Fibroblast of lung (primary cell): ENCODE results near the gene CNST. TPM values are rescaled to one million over a fixed set of nuclear protein-coding genes. Genes with fewer than 3 reads are reported as not detected.
"Not testable (repeated sequence)": the region's sequence is repeated elsewhere in the genome, so short reads cannot be mapped to it uniquely, and the experiment has no call there.

Source experiments
- DNase-seq, 2 donors: peaks; one replicate each; pipeline versions ENCODE4 v3.0.0 to v3.0.0-alpha.2; 2010; ENCODE audit warnings: low read depth in 2 of 2
- H2AFZ ChIP-seq: 2 replicates; pipeline ENCODE4 v1.5.1; 2012; ENCODE audit warnings: low read length, control low read depth, inconsistent platforms
- H3K27ac ChIP-seq: 2 replicates; pipeline ENCODE4 v1.5.1; 2011; ENCODE audit warnings: low read length, control low read depth; ENCODE audit not compliant: insufficient read depth
- H3K27me3 ChIP-seq: 2 replicates; pipeline ENCODE4 v1.5.1; 2011; ENCODE audit warnings: mild to moderate bottlenecking, low read length; ENCODE audit not compliant: control insufficient read depth, insufficient read depth
- H3K36me3 ChIP-seq: 2 replicates; pipeline ENCODE4 v1.5.1; 2011; ENCODE audit warnings: low read length; ENCODE audit not compliant: control insufficient read depth, insufficient read depth
- H3K4me1 ChIP-seq: 2 replicates; pipeline ENCODE4 v1.5.1; 2011; ENCODE audit warnings: low read length; ENCODE audit not compliant: control insufficient read depth, insufficient read depth; ENCODE audit errors: extremely low read depth
- H3K4me2 ChIP-seq: 2 replicates; pipeline ENCODE4 v1.5.1; 2011; ENCODE audit warnings: low read length, control low read depth; ENCODE audit not compliant: insufficient read depth; ENCODE audit errors: extremely low read depth
- H3K4me3 ChIP-seq, 4 experiments: fragments of 200-600 bp in 1 of 4; sonication (generic) in 1 of 4; replicated peaks in 1 of 4; 2 replicates each; pipeline ENCODE4 v1.5.1; 2011 to 2016; ENCODE audit warnings: low read length in 4 of 4, low read depth in 3 of 4, mild to moderate bottlenecking in 3 of 4, control low read depth in 2 of 4, inconsistent platforms in 1 of 4, mixed read lengths in 1 of 4; ENCODE audit not compliant: insufficient read depth in 1 of 4; ENCODE audit errors: control extremely low read depth in 1 of 4
- H3K79me2 ChIP-seq: 2 replicates; pipeline ENCODE4 v1.5.1; 2012; ENCODE audit warnings: mild to moderate bottlenecking, low read length, inconsistent platforms; ENCODE audit not compliant: control insufficient read depth, insufficient read depth
- H3K9ac ChIP-seq: 2 replicates; pipeline ENCODE4 v1.5.1; 2011; ENCODE audit warnings: mild to moderate bottlenecking, low read length, control low read depth; ENCODE audit not compliant: insufficient read depth
- H3K9me3 ChIP-seq: 2 replicates; pipeline ENCODE4 v1.5.1; 2012; ENCODE audit warnings: low read depth, low read length; ENCODE audit not compliant: control insufficient read depth, insufficient read depth
- H4K20me1 ChIP-seq: 2 replicates; pipeline ENCODE4 v1.5.1; 2011; ENCODE audit warnings: low read length; ENCODE audit not compliant: control insufficient read depth, insufficient read depth; ENCODE audit errors: extremely low read depth
- CTCF ChIP-seq, 2 donors: IDR thresholded peaks in 1 of 2; conservative IDR thresholded peaks in 1 of 2; 1 replicate in 1 of 2; 2 replicates in 1 of 2; pipeline ENCODE4 v1.5.1; 2011 to 2012; ENCODE audit warnings: low read length in 2 of 2, control low read depth in 1 of 2, inconsistent platforms in 1 of 2, low read depth in 1 of 2, mild to moderate bottlenecking in 1 of 2
- EZH2 ChIP-seq: IDR thresholded peaks from 2 replicates; pipeline ENCODE4 v1.5.1; 2012; ENCODE audit warnings: low read length, control low read depth, mild to moderate bottlenecking; ENCODE audit errors: missing control alignments
- polyA plus RNA-seq, 2 donors: library from polyadenylated mRNA; depleted of rRNA in 1 of 2; stranded (reverse) in 1 of 2; unstranded in 1 of 2; fragments of >200 nt; gene quantifications; 2 replicates each; pipeline ENCODE4 v1.2.1, GENCODE V29; 2011 to 2012; ENCODE audit warnings: missing spikeins in 1 of 2
- total RNA-seq: library from RNA; depleted of rRNA; stranded (reverse); fragments of >200 nt; gene quantifications from 2 replicates; pipeline ENCODE4 v1.2.1, GENCODE V29; 2014

CNST gene
- total and polyA plus RNA-seq, 2 donors (not counting 1 experiment from before 2014, with no cell fraction given), result 26.9 to 33.9 TPM

GRCh38 chr1:246632281-246633168 is 66.3 kb downstream of the CNST start:
- H3K4me1 ChIP-seq, result peaks cover 17% of the 10 kb centered on the region
- DNase-seq, result peak; percentile 78 to 97
- H3K27me3 ChIP-seq, result no peaks in the 10 kb centered on the region
- H3K79me2 ChIP-seq, result peaks cover 10% of the 10 kb centered on the region
- H3K36me3 ChIP-seq, result peaks cover 2% of the 10 kb centered on the region
- H4K20me1 ChIP-seq, result no peaks in the 10 kb centered on the region
- H3K27ac ChIP-seq, result peak overlapping the region; percentile 91
- peak overlapping the region; percentile 73 for H3K4me2 ChIP-seq
- no peak overlapping the region for H3K9ac ChIP-seq
- H3K4me3 ChIP-seq, result peak overlapping the region in 1 of 4 experiments; percentile 44
- H3K9me3 ChIP-seq, result no peaks in the 10 kb centered on the region
- TF ChIP-seq CTCF (conservative IDR thresholded peaks at IDR 0.05 in 1 of 2, IDR thresholded peaks at IDR 0.05 in 1 of 2; ENCODE audit: low read depth in 1 of 2, low read length in 2 of 2), result no peak
- no peak for TF ChIP-seq EZH2
- H2AFZ ChIP-seq, result no peak overlapping the region

- Histone ChIP-seq H3K4me1 (peaks cover 17% of the 10 kb centered on the region), H3K79me2 (peaks cover 22% of the 10 kb centered on the region)
- not testable (repeated sequence) for H2AFZ ChIP-seq, H4K20me1 ChIP-seq, H3K9ac ChIP-seq, H3K27me3 ChIP-seq, H3K27ac ChIP-seq, H3K9me3 ChIP-seq, H3K4me2 ChIP-seq, DNase-seq, H3K36me3 ChIP-seq, H3K4me3 ChIP-seq
Measured at GRCh38 chr1:246634659-246635058, 68.4 kb downstream of the CNST start.

- no peak for DNase-seq
Measured at GRCh38 chr1:246638941-246639655, 72.8 kb downstream of the CNST start.

More at GRCh38 chr1:246638941-246639655, 72.8 kb downstream of the CNST start:
- Histone ChIP-seq H3K4me2 (no peak overlapping the region), H3K79me2 (peaks cover 24% of the 10 kb centered on the region), H3K9me3 (no peaks in the 10 kb centered on the region), H3K9ac (no peak overlapping the region), H4K20me1 (no peaks in the 10 kb centered on the region), H3K36me3 (peaks cover 2% of the 10 kb centered on the region), H3K4me1 (no peaks in the 10 kb centered on the region), H2AFZ (no peak overlapping the region), H3K27ac (no peak overlapping the region), H3K4me3 (no peak overlapping the region), H3K27me3 (no peaks in the 10 kb centered on the region)
- TF ChIP-seq CTCF (conservative IDR thresholded peaks at IDR 0.05 in 1 of 2, IDR thresholded peaks at IDR 0.05 in 1 of 2; ENCODE audit: low read depth in 1 of 2, low read length in 2 of 2) (no peak), EZH2 (no peak)
